NCI-H2081 treated with DMSO at 0.1 percent for 48 hours (cell line): ENCODE results near the gene NPY4R.
"Not testable (repeated sequence)": the region's sequence is repeated elsewhere in the genome, so short reads cannot be mapped to it uniquely, and the experiment has no call there.

Experiments used
- DNase-seq: peaks from one replicate; lab custom pipeline; 2025; lab: John Stamatoyannopoulos, UW

The NPY4R gene

GRCh38 chr10:46455992-46456391, 9.8 kb downstream of the NPY4R start:
- DNase-seq: not testable (repeated sequence)

GRCh38 chr10:46451365-46451764, 14.4 kb downstream of the NPY4R start:
- not testable (repeated sequence) for DNase-seq

- not testable (repeated sequence) for DNase-seq
Measured at GRCh38 chr10:46450829-46451228, 14.9 kb downstream of the NPY4R start.

- DNase-seq: not testable (repeated sequence)
Measured at GRCh38 chr10:46447439-46447838, 18.3 kb downstream of the NPY4R start.

- DNase-seq: not testable (repeated sequence)
Measured at GRCh38 chr10:46445389-46446122, 20.2 kb downstream of the NPY4R start.

GRCh38 chr10:46443422-46443821, 22.3 kb downstream of the NPY4R start:
- not testable (repeated sequence) for DNase-seq

- not testable (repeated sequence) for DNase-seq
Measured at GRCh38 chr10:46442706-46443275, 23.0 kb downstream of the NPY4R start.

- not testable (repeated sequence) for DNase-seq
Measured at GRCh38 chr10:46441837-46442278, 23.9 kb downstream of the NPY4R start.

- DNase-seq: not testable (repeated sequence)
Measured at GRCh38 chr10:46440942-46441341, 24.8 kb downstream of the NPY4R start.

- DNase-seq: not testable (repeated sequence)
Measured at GRCh38 chr10:46423550-46423949, 42.2 kb downstream of the NPY4R start.

GRCh38 chr10:46419570-46420379, 46.0 kb downstream of the NPY4R start:
- DNase-seq: not testable (repeated sequence)

- DNase-seq: not testable (repeated sequence)
Measured at GRCh38 chr10:46418283-46418682, 47.5 kb downstream of the NPY4R start.

- not testable (repeated sequence) for DNase-seq
Measured at GRCh38 chr10:46415291-46415690, 50.5 kb downstream of the NPY4R start.

- not testable (repeated sequence) for DNase-seq
Measured at GRCh38 chr10:46412665-46413064, 53.1 kb downstream of the NPY4R start.

GRCh38 chr10:46411123-46411522, 54.6 kb downstream of the NPY4R start:
- DNase-seq: not testable (repeated sequence)
